WERI-Rb-1 (cell line): ENCODE results near the gene RNF141.

Experiments used
- DNase-seq: peaks from one replicate; pipeline ENCODE4 v3.0.0-alpha.2; 2020
- H3K27ac ChIP-seq: fragments of 250-450 bp; sonication (Bioruptor Pico); 2 replicates; pipeline ENCODE4 v1.5.1; 2020; ENCODE audit warnings: mild to moderate bottlenecking, moderate library complexity
- H3K27me3 ChIP-seq: fragments of 250-450 bp; sonication (Bioruptor Pico); 2 replicates; pipeline ENCODE4 v1.5.1; 2021; ENCODE audit warnings: mild to moderate bottlenecking, low read depth, moderate library complexity; ENCODE audit not compliant: insufficient read depth, severe bottlenecking
- H3K36me3 ChIP-seq: fragments of 250-450 bp; sonication (Bioruptor Pico); 2 replicates; pipeline ENCODE4 v1.5.1; 2020; ENCODE audit warnings: mild to moderate bottlenecking, moderate library complexity
- H3K4me3 ChIP-seq: 2 replicates; pipeline ENCODE4 v1.5.1; 2011; ENCODE audit warnings: low read depth, mild to moderate bottlenecking, control low read depth, low read length
- H3K9me3 ChIP-seq: fragments of 250-450 bp; sonication (Bioruptor Pico); 2 replicates; pipeline ENCODE4 v1.5.1; 2021; ENCODE audit warnings: mild to moderate bottlenecking, moderate library complexity; ENCODE audit not compliant: severe bottlenecking
- CTCF ChIP-seq: IDR thresholded peaks from 2 replicates; pipeline ENCODE4 v1.5.1; 2011; ENCODE audit warnings: low read depth, mild to moderate bottlenecking, control low read depth, inconsistent platforms, low read length

The RNF141 gene

GRCh38 chr11:10539339-10539738 is 1.6 kb downstream of the RNF141 start:
- H3K36me3 ChIP-seq, result no peaks in the 10 kb centered on the region
- peaks cover 8% of the 10 kb centered on the region for H3K9me3 ChIP-seq
- H3K4me3 ChIP-seq, result no peak overlapping the region
- no peaks in the 10 kb centered on the region for H3K27me3 ChIP-seq
- no peak overlapping the region for H3K27ac ChIP-seq
- DNase-seq, result no peak
- TF ChIP-seq CTCF, result no peak

- TF ChIP-seq CTCF, result no peak
- no peak for DNase-seq
- Histone ChIP-seq H3K9me3 (peaks cover 5% of the 10 kb centered on the region), H3K4me3 (no peak overlapping the region), H3K27ac (no peak overlapping the region), H3K27me3 (no peaks in the 10 kb centered on the region), H3K36me3 (no peaks in the 10 kb centered on the region)
Observed at GRCh38 chr11:10538924-10539323, 2.1 kb downstream of the RNF141 start.

GRCh38 chr11:10537600-10537999 is 3.4 kb downstream of the RNF141 start:
- TF ChIP-seq CTCF, result no peak
- Histone ChIP-seq H3K27me3 (no peaks in the 10 kb centered on the region), H3K36me3 (peaks cover 1% of the 10 kb centered on the region; the same call in 1 of the 2 replicates), H3K4me3 (no peak overlapping the region), H3K27ac (no peak overlapping the region), H3K9me3 (no peaks in the 10 kb centered on the region)
- no peak for DNase-seq

- Histone ChIP-seq H3K27ac (no peak overlapping the region), H3K36me3 (peaks cover 6% of the 10 kb centered on the region; the same call in 1 of the 2 replicates)
Observed at GRCh38 chr11:10534316-10534715, 6.7 kb downstream of the RNF141 start.

GRCh38 chr11:10533323-10533722 is 7.7 kb downstream of the RNF141 start:
- H3K4me3 ChIP-seq, result no peak overlapping the region
- H3K27me3 ChIP-seq, result no peaks in the 10 kb centered on the region
- no peak for DNase-seq
- peaks cover 9% of the 10 kb centered on the region; the same call in 1 of the 2 replicates for H3K36me3 ChIP-seq
- H3K9me3 ChIP-seq, result no peaks in the 10 kb centered on the region
- TF ChIP-seq CTCF, result no peak
- H3K27ac ChIP-seq, result no peak overlapping the region

More at GRCh38 chr11:10534316-10534715, 6.7 kb downstream of the RNF141 start:
- H3K9me3 ChIP-seq, result no peaks in the 10 kb centered on the region
- no peak for TF ChIP-seq CTCF
- H3K27me3 ChIP-seq, result no peaks in the 10 kb centered on the region
- no peak overlapping the region for H3K4me3 ChIP-seq
- no peak for DNase-seq

- no peak for TF ChIP-seq CTCF
- H3K36me3 ChIP-seq, result peaks cover 9% of the 10 kb centered on the region; the same call in 1 of the 2 replicates
- H3K9me3 ChIP-seq, result no peaks in the 10 kb centered on the region
- no peak overlapping the region for H3K27ac ChIP-seq
- no peak overlapping the region for H3K4me3 ChIP-seq
- no peak for DNase-seq
- no peaks in the 10 kb centered on the region for H3K27me3 ChIP-seq
Observed at GRCh38 chr11:10532526-10532925, 8.5 kb downstream of the RNF141 start.
